Measurements from ENCODE around the gene GPRASP2. TPM values are rescaled to one million over a fixed set of nuclear protein-coding genes. Genes with fewer than 3 reads are reported as not detected.

The GPRASP2 gene
- polyA plus RNA-seq, 3 donors = 0.23 to 0.66 (median 0.48) TPM

- H3K4me1 ChIP-seq (ENCODE audit: control insufficient read depth in 1 of 2, insufficient read depth in 2 of 2, low read length in 2 of 2) = peaks cover 4 to 12% of the 10 kb centered on the region in 2 donors
- WGBS (ENCODE audit: insufficient coverage) = 83% methylated on average over 2 of the region's 2 CpGs
- H3K9me3 ChIP-seq (replicated peaks in 1 of 2; ENCODE audit: control insufficient read depth in 1 of 2, insufficient read depth in 1 of 2, low read length in 2 of 2) = no peaks in the 10 kb centered on the region
- no peak overlapping the region for H3K9ac ChIP-seq (ENCODE audit: insufficient read depth, low read length, poor library complexity, severe bottlenecking)
- H4K20me1 ChIP-seq (ENCODE audit: insufficient read depth, low read length) = no peaks in the 10 kb centered on the region
- H3K4me3 ChIP-seq (replicated peaks in 1 of 3; ENCODE audit: low read depth in 2 of 3, low read length in 3 of 3) = no peak overlapping the region
- peaks cover 25 to 42% (median 35%) of the 10 kb centered on the region in 3 donors for H3K27me3 Mint-ChIP-seq (ENCODE audit: low read depth in 3 of 3)
- DNase-seq = no peak
- H3K36me3 ChIP-seq (replicated peaks in 1 of 2; ENCODE audit: control insufficient read depth in 1 of 2, insufficient read depth in 2 of 2, low read length in 2 of 2) = no peaks in the 10 kb centered on the region
- H3K4me3 Mint-ChIP-seq = no peak overlapping the region
- H2AFZ ChIP-seq (ENCODE audit: insufficient read depth, low read depth, low read length, poor library complexity, severe bottlenecking) = no peak overlapping the region
- peaks cover 7% of the 10 kb centered on the region for H3K4me1 Mint-ChIP-seq
- H3K4me2 ChIP-seq (replicated peaks; ENCODE audit: extremely low read depth, low read length, poor library complexity, severe bottlenecking) = no peak overlapping the region
- H3K36me3 Mint-ChIP-seq = no peaks in the 10 kb centered on the region
- H3K27ac ChIP-seq (ENCODE audit: low read depth in 1 of 2, low read length in 2 of 2) = no peak overlapping the region
- intact Hi-C loops (cut with micrococcal nuclease) = no loop called here
- H3K27ac Mint-ChIP-seq = no peak overlapping the region
- no peaks in the 10 kb centered on the region for H3K79me2 ChIP-seq (ENCODE audit: insufficient read depth, low read length)
- peaks cover 0 to 20% (median 3%) of the 10 kb centered on the region in 7 donors for H3K9me3 Mint-ChIP-seq
- H3K27me3 ChIP-seq (ENCODE audit: control insufficient read depth in 2 of 2, insufficient read depth in 2 of 2, low read length in 2 of 2) = peaks cover 7 to 34% of the 10 kb centered on the region in 2 donors
- TF ChIP-seq CTCF (IDR thresholded peaks at IDR 0.05) = no peak
Observed at GRCh38 chrX:102708900-102709299, 3.3 kb upstream of the GPRASP2 start.

GRCh38 chrX:102711872-102712215 lies 404 bp upstream of the GPRASP2 start:
- peaks cover 25 to 41% (median 38%) of the 10 kb centered on the region in 3 donors for H3K27me3 Mint-ChIP-seq (ENCODE audit: low read depth in 3 of 3)
- Histone ChIP-seq H3K4me1 (ENCODE audit: control insufficient read depth in 1 of 2, insufficient read depth in 2 of 2, low read length in 2 of 2) (peaks cover 4 to 12% of the 10 kb centered on the region in 2 donors), H3K27me3 (ENCODE audit: control insufficient read depth in 2 of 2, insufficient read depth in 2 of 2, low read length in 2 of 2) (peaks cover 7 to 34% of the 10 kb centered on the region in 2 donors), H3K79me2 (ENCODE audit: insufficient read depth, low read length) (no peaks in the 10 kb centered on the region), H4K20me1 (ENCODE audit: insufficient read depth, low read length) (no peaks in the 10 kb centered on the region), H3K36me3 (replicated peaks in 1 of 2; ENCODE audit: control insufficient read depth in 1 of 2, insufficient read depth in 2 of 2, low read length in 2 of 2) (no peaks in the 10 kb centered on the region), H3K9ac (ENCODE audit: insufficient read depth, low read length, poor library complexity, severe bottlenecking) (no peak overlapping the region), H3K27ac (ENCODE audit: low read depth in 1 of 2, low read length in 2 of 2) (no peak overlapping the region), H3K9me3 (replicated peaks in 1 of 2; ENCODE audit: control insufficient read depth in 1 of 2, insufficient read depth in 1 of 2, low read length in 2 of 2) (no peaks in the 10 kb centered on the region), H3K4me3 (replicated peaks in 1 of 3; ENCODE audit: low read depth in 2 of 3, low read length in 3 of 3) (peak overlapping the region in 1 of 3 experiments; percentile 58), H2AFZ (ENCODE audit: insufficient read depth, low read depth, low read length, poor library complexity, severe bottlenecking) (no peak overlapping the region), H3K4me2 (replicated peaks; ENCODE audit: extremely low read depth, low read length, poor library complexity, severe bottlenecking) (peak overlapping the region; percentile 68)
- no peak for TF ChIP-seq CTCF (IDR thresholded peaks at IDR 0.05)
- no peaks in the 10 kb centered on the region for H3K36me3 Mint-ChIP-seq
- H3K27ac Mint-ChIP-seq = no peak overlapping the region
- intact Hi-C loops (cut with micrococcal nuclease) = no loop called here
- H3K9me3 Mint-ChIP-seq = peaks cover 0 to 20% (median 3%) of the 10 kb centered on the region in 7 donors
- DNase-seq = no peak
- WGBS (ENCODE audit: insufficient coverage) = 0% methylated on average over 6 of the region's 19 CpGs
- H3K4me1 Mint-ChIP-seq = peaks cover 7% of the 10 kb centered on the region
- no peak overlapping the region for H3K4me3 Mint-ChIP-seq

Measured in CD14-positive monocyte (primary cell).